Stimulated activated CD4-positive, alpha-beta T cell treated with anti-CD3 and anti-CD28 coated beads, Interleukin-4, amount 100 ng/mL, for 24 hours (primary cell): ENCODE data around the gene CHCHD4.

Source experiments
- DNase-seq: peaks from one replicate; pipeline ENCODE4 v3.0.0-alpha.2; 2020

The CHCHD4 gene

GRCh38 chr3:14148041-14148985, 23.6 kb upstream of the CHCHD4 start:
- DNase-seq, result no peak

- DNase-seq, result no peak
Observed at GRCh38 chr3:14147617-14148016, 22.9 kb upstream of the CHCHD4 start.

- no peak for DNase-seq
Observed at GRCh38 chr3:14147066-14147435, 22.4 kb upstream of the CHCHD4 start.

GRCh38 chr3:14146381-14147065, 21.9 kb upstream of the CHCHD4 start:
- DNase-seq, result peak; percentile 2

GRCh38 chr3:14145670-14146380, 21.2 kb upstream of the CHCHD4 start:
- no peak for DNase-seq

- DNase-seq, result no peak
Observed at GRCh38 chr3:14145236-14145635, 20.6 kb upstream of the CHCHD4 start.

- DNase-seq, result peak; percentile 71
Observed at GRCh38 chr3:14144423-14145075, 19.9 kb upstream of the CHCHD4 start.

- DNase-seq, result no peak
Observed at GRCh38 chr3:14143271-14144225, 18.9 kb upstream of the CHCHD4 start.

GRCh38 chr3:14142567-14143270, 18.0 kb upstream of the CHCHD4 start:
- DNase-seq, result peak; percentile 54

GRCh38 chr3:14141602-14142341, 17.1 kb upstream of the CHCHD4 start:
- no peak for DNase-seq

- no peak for DNase-seq
Observed at GRCh38 chr3:14141144-14141543, 16.5 kb upstream of the CHCHD4 start.

- DNase-seq, result no peak
Observed at GRCh38 chr3:14140668-14141067, 16.0 kb upstream of the CHCHD4 start.

- DNase-seq, result no peak
Observed at GRCh38 chr3:14139771-14140170, 15.1 kb upstream of the CHCHD4 start.

GRCh38 chr3:14138878-14139655, 14.4 kb upstream of the CHCHD4 start:
- DNase-seq, result no peak

- DNase-seq, result no peak
Observed at GRCh38 chr3:14138109-14138877, 13.6 kb upstream of the CHCHD4 start.

- no peak for DNase-seq
Observed at GRCh38 chr3:14137445-14137844, 12.8 kb upstream of the CHCHD4 start.

GRCh38 chr3:14137004-14137403, 12.3 kb upstream of the CHCHD4 start:
- DNase-seq, result no peak

GRCh38 chr3:14135581-14135980, 10.9 kb upstream of the CHCHD4 start:
- no peak for DNase-seq

- DNase-seq, result no peak
Observed at GRCh38 chr3:14134291-14134690, 9.6 kb upstream of the CHCHD4 start.
